BJ (cell line): ENCODE data around the gene ACTG2. TPM values are rescaled to one million over a fixed set of nuclear protein-coding genes. Genes with fewer than 3 reads are reported as not detected.

Experiments
- CTCF ChIA-PET: fragments of 350-600 bp; formaldehyde crosslinking; extraction: SDS; loops from one replicate; lab custom pipeline; 2021; ENCODE audit warnings: antibody characterized with exemption, inconsistent platforms; lab: Yijun Ruan, JAX
- POLR2A ChIA-PET: fragments of 300-600 bp; sonication (Branson Sonifier 250); formaldehyde crosslinking; extraction: SDS; loops from one replicate; lab custom pipeline; 2021; ENCODE audit warnings: antibody characterized with exemption; lab: Charles Lee
- DNase-seq: peaks from one replicate; pipeline ENCODE4 v3.0.0-alpha.2; 2011; ENCODE audit warnings: low read depth
- H3K27me3 ChIP-seq: 2 replicates; pipeline ENCODE4 v1.6.0; 2011; ENCODE audit warnings: low read length; ENCODE audit not compliant: control insufficient read depth, insufficient read depth
- H3K36me3 ChIP-seq: 2 replicates; pipeline ENCODE4 v1.5.1; 2011; ENCODE audit warnings: low read length; ENCODE audit not compliant: control insufficient read depth, insufficient read depth
- H3K4me3 ChIP-seq: 2 replicates; pipeline ENCODE4 v1.5.1; 2011; ENCODE audit warnings: low read depth, mild to moderate bottlenecking, control low read depth, low read length
- polyA plus RNA-seq: library from polyadenylated mRNA; depleted of rRNA; stranded (reverse); fragments of >200 nt; gene quantifications from 2 replicates; pipeline ENCODE4 v1.2.3, GENCODE V29; 2011
- TF ChIP-seq, protein P1 (sequence below): IDR thresholded peaks from 2 replicates; pipeline ENCODE4 v1.5.1; 2011; ENCODE audit warnings: low read depth, mild to moderate bottlenecking, control low read depth, inconsistent platforms, low read length, moderate library complexity; ENCODE audit not compliant: insufficient read depth

The ACTG2 gene
- polyA plus RNA-seq, 1 experiment, result 81.3 TPM

DNA sequence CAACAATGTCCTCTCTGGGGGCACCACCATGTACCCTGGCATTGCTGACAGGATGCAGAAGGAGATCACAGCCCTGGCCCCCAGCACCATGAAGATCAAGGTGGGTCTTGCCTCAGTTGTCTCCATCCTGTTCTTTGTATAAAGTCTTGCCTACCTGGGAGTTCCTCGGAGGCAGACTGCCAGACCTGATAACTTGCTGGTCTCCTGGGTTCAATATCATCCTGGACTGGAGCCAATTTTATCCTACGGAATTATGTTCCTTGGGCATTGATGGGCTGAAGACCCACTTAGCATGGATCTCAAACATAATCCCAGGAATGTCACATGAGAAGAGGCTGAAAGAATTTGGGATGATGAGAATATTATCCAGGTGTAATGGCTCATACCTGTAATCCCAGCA lies 23.9 kb downstream of the ACTG2 start:
- Histone ChIP-seq H3K27me3 (peaks cover 16% of the 10 kb centered on the region), H3K36me3 (no peaks in the 10 kb centered on the region), H3K4me3 (no peak overlapping the region)
- POLR2A ChIA-PET, result no interaction called here
- no peak for DNase-seq
- TF ChIP-seq, protein P1, sequence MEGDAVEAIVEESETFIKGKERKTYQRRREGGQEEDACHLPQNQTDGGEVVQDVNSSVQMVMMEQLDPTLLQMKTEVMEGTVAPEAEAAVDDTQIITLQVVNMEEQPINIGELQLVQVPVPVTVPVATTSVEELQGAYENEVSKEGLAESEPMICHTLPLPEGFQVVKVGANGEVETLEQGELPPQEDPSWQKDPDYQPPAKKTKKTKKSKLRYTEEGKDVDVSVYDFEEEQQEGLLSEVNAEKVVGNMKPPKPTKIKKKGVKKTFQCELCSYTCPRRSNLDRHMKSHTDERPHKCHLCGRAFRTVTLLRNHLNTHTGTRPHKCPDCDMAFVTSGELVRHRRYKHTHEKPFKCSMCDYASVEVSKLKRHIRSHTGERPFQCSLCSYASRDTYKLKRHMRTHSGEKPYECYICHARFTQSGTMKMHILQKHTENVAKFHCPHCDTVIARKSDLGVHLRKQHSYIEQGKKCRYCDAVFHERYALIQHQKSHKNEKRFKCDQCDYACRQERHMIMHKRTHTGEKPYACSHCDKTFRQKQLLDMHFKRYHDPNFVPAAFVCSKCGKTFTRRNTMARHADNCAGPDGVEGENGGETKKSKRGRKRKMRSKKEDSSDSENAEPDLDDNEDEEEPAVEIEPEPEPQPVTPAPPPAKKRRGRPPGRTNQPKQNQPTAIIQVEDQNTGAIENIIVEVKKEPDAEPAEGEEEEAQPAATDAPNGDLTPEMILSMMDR, result no peak
- CTCF ChIA-PET, result interaction anchor here (0.6 kb wide), 1 partner anchor 227 kb away, joined by 3 read pairs; no protein-coding TSS in a partner anchor

DNA sequence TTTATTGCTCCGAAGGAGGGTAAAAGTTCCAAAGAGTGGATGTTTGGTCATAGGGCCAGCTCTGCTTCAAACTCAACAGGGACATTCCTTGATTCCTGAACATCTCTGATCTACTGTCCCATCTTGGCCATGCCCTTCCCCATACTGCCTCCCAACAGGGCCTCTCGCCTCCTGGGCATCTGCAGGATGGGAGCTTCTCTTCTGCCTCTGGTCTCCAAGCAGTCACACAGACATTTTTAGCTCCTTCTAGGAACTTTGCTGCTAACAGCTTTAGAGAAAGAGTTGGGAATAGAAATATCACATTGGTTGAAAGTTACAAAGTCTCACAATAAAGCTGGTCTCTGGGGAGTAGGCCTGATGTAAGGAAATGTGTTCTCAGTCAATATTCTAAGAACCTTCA lies 24.5 kb downstream of the ACTG2 start:
- H3K36me3 ChIP-seq, result no peaks in the 10 kb centered on the region
- ChIA-PET CTCF (no interaction called here), POLR2A (no interaction called here)
- TF ChIP-seq, protein P1, result no peak
- DNase-seq, result no peak
- peaks cover 16% of the 10 kb centered on the region for H3K27me3 ChIP-seq
- no peak overlapping the region for H3K4me3 ChIP-seq

DNA sequence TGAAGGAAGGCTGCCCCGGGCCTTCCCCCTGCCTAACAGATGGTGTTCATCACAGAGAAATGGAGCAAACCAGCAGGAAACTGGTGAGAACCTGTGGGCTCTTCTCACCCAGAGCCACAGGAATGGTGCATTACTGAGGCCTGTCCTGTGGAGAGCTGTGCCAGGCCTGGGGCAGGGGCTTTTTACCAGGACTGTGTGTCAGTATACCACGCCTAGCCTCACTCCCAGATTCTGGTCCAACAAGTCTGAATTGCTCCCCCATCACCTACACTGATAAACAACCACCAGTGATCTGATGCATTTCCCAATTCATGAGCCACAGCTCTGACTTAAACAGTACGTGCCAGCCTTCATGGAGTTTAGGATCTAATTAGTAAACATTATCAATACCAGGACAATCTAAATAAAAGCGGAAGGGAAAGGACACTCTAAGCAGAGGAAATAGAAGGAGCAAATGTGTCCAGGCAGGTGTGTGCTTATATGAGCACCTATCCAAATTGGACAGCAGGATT lies 24.9 kb downstream of the ACTG2 start:
- TF ChIP-seq, protein P1, result no peak
- DNase-seq, result no peak
- H3K36me3 ChIP-seq, result no peaks in the 10 kb centered on the region
- ChIA-PET CTCF (no interaction called here), POLR2A (no interaction called here)
- H3K4me3 ChIP-seq, result no peak overlapping the region
- peaks cover 16% of the 10 kb centered on the region for H3K27me3 ChIP-seq

DNA sequence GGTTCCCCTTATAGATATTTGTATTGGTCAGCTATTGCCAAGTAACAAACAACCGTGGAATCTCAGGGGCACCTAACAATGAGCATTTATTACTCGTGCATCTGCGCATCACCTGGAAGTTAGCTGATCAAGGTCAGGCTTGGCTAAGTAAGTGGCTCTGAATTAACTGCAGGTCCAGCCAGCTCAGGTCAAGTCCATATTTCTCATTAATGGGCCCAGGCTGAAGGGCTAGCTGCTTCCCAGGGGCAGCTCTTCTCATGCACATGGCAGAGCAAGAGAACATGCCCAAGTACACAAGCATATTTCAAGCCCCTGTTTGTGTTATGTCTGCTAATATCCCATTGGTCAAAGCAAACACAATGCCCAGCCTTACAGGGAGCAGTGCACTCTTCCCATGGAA lies 26.0 kb downstream of the ACTG2 start:
- DNase-seq, result no peak
- ChIA-PET CTCF (no interaction called here), POLR2A (no interaction called here)
- Histone ChIP-seq H3K27me3 (peaks cover 18% of the 10 kb centered on the region), H3K36me3 (no peaks in the 10 kb centered on the region), H3K4me3 (no peak overlapping the region)
- TF ChIP-seq, protein P1, result no peak

DNA sequence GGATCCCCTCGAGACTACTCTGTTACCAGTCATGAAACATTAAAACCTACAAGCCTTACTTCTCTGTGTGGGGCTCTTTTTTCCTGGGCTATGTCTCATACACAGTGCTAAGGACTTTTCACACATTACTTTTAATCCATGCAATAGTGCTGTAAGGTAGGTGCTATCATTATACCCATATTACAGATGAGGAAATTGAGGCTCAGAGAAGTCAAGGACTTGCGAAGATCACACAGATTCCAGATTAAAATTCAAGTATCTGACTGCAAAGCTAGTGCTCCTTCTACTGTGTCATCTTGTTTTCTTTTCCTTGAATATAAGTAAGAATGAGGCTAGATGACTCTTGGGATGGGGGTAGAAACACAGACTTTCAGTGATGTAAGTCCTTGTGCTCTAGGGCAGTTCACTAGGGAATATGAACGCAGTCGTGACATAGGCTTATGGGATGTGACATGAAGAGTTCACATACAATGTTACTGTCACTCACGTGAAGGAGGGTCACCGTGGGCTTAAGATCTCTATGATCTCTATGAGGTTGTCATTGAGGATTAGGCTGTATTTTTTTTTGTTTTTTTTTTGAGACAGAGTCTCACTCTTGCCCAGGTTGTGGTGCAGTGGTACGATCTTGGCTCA lies 26.9 kb downstream of the ACTG2 start:
- TF ChIP-seq, protein P1, result no peak
- no peaks in the 10 kb centered on the region for H3K36me3 ChIP-seq
- H3K4me3 ChIP-seq, result no peak overlapping the region
- peaks cover 17% of the 10 kb centered on the region for H3K27me3 ChIP-seq
- CTCF ChIA-PET, result no interaction called here
- DNase-seq, result no peak
- POLR2A ChIA-PET, result no interaction called here
